CD14-positive monocyte (primary cell): ENCODE measurements around the gene CCDC92B. TPM values are rescaled to one million over a fixed set of nuclear protein-coding genes. Genes with fewer than 3 reads are reported as not detected.
A peak's percentile ranks its signal among the peaks of the same experiment; 100 is the strongest.

Source experiments
- DNase-seq, 3 donors: peaks; one replicate each; pipeline ENCODE4 v3.0.0-alpha.2; 2011 to 2022
- H2AFZ ChIP-seq: 2 replicates; pipeline ENCODE4 v1.6.0; 2012; ENCODE audit warnings: mild to moderate bottlenecking, low read depth, low read length, inconsistent platforms; ENCODE audit not compliant: insufficient read depth, poor library complexity, severe bottlenecking
- H3K27ac ChIP-seq, 2 donors: 1 replicate in 1 of 2; 2 replicates in 1 of 2; pipeline ENCODE4 v1.5.1; 2012 to 2013; ENCODE audit warnings: low read length in 2 of 2, control low read depth in 1 of 2, inconsistent platforms in 1 of 2, low read depth in 1 of 2, mild to moderate bottlenecking in 1 of 2
- H3K27me3 ChIP-seq, 2 donors: one replicate each; pipeline versions ENCODE4 v1.6.0 to v1.6.1; 2011 to 2013; ENCODE audit warnings: low read length in 2 of 2; ENCODE audit not compliant: control insufficient read depth in 2 of 2, insufficient read depth in 2 of 2
- H3K36me3 ChIP-seq, 2 donors: replicated peaks in 1 of 2; 1 replicate in 1 of 2; 2 replicates in 1 of 2; pipeline versions ENCODE4 v1.5.1 to v1.6.1; 2012 to 2013; ENCODE audit warnings: low read length in 2 of 2, control low read depth in 1 of 2, inconsistent platforms in 1 of 2, mild to moderate bottlenecking in 1 of 2; ENCODE audit not compliant: insufficient read depth in 2 of 2, control insufficient read depth in 1 of 2
- H3K4me1 ChIP-seq, 2 donors: 1 replicate in 1 of 2; 2 replicates in 1 of 2; pipeline versions ENCODE4 v1.5.1 to v1.6.1; 2012 to 2013; ENCODE audit warnings: low read length in 2 of 2, control low read depth in 1 of 2, inconsistent platforms in 1 of 2, mild to moderate bottlenecking in 1 of 2, moderate library complexity in 1 of 2; ENCODE audit not compliant: insufficient read depth in 2 of 2, control insufficient read depth in 1 of 2
- H3K4me2 ChIP-seq: replicated peaks from 2 replicates; pipeline ENCODE3; 2012; ENCODE audit warnings: low read length, moderate library complexity, mild to moderate bottlenecking; ENCODE audit not compliant: poor library complexity, severe bottlenecking; ENCODE audit errors: extremely low read depth
- H3K4me3 ChIP-seq, 3 experiments: fragments of 200-600 bp in 1 of 3; sonication (generic) in 1 of 3; replicated peaks in 1 of 3; 1 replicate in 2 of 3; 2 replicates in 1 of 3; pipeline ENCODE4 v1.5.1; 2011 to 2013; ENCODE audit warnings: low read length in 3 of 3, mild to moderate bottlenecking in 3 of 3, control low read depth in 2 of 3, low read depth in 2 of 3, inconsistent platforms in 1 of 3, moderate library complexity in 1 of 3
- H3K79me2 ChIP-seq: 2 replicates; pipeline ENCODE4 v1.6.0; 2012; ENCODE audit warnings: mild to moderate bottlenecking, control low read depth, inconsistent platforms, low read length, moderate library complexity; ENCODE audit not compliant: insufficient read depth
- H3K9ac ChIP-seq: 2 replicates; pipeline ENCODE4 v1.6.0; 2017; ENCODE audit warnings: low read length, mild to moderate bottlenecking; ENCODE audit not compliant: insufficient read depth, poor library complexity, severe bottlenecking
- H3K9me3 ChIP-seq, 2 donors: replicated peaks in 1 of 2; 1 replicate in 1 of 2; 2 replicates in 1 of 2; pipeline versions ENCODE4 v1.5.1 to v1.6.1; 2012 to 2013; ENCODE audit warnings: low read length in 2 of 2, control low read depth in 1 of 2; ENCODE audit not compliant: control insufficient read depth in 1 of 2, insufficient read depth in 1 of 2
- H4K20me1 ChIP-seq: 2 replicates; pipeline ENCODE4 v1.6.0; 2012; ENCODE audit warnings: mild to moderate bottlenecking, low read length, control low read depth, moderate library complexity; ENCODE audit not compliant: insufficient read depth
- H3K27ac Mint-ChIP-seq, 7 donors: one replicate each; pipeline ENCODE4 v1.8.0; 2020; ENCODE audit warnings: mild to moderate bottlenecking in 7 of 7, mixed read lengths in 7 of 7, moderate library complexity in 6 of 7, inconsistent platforms in 2 of 7
- H3K27me3 Mint-ChIP-seq, 3 donors: one replicate each; pipeline ENCODE4 v1.8.0; 2021 to 2022; ENCODE audit warnings: low read depth in 3 of 3, mild to moderate bottlenecking in 3 of 3, mixed read lengths in 3 of 3, moderate library complexity in 3 of 3, inconsistent platforms in 1 of 3
- H3K36me3 Mint-ChIP-seq, 2 donors: one replicate each; pipeline ENCODE4 v1.8.0; 2020; ENCODE audit warnings: mixed read lengths in 2 of 2, inconsistent platforms in 1 of 2, mild to moderate bottlenecking in 1 of 2
- H3K4me1 Mint-ChIP-seq: one replicate; pipeline ENCODE4 v1.8.0; 2020; ENCODE audit warnings: mild to moderate bottlenecking, mixed read lengths
- H3K4me3 Mint-ChIP-seq, 2 donors: one replicate each; pipeline ENCODE4 v1.8.0; 2020; ENCODE audit warnings: mild to moderate bottlenecking in 2 of 2, mixed read lengths in 2 of 2, moderate library complexity in 1 of 2
- H3K9me3 Mint-ChIP-seq, 7 donors: one replicate each; pipeline ENCODE4 v1.8.0; 2020 to 2022; ENCODE audit warnings: mixed read lengths in 7 of 7, mild to moderate bottlenecking in 6 of 7, moderate library complexity in 6 of 7, inconsistent platforms in 2 of 7
- WGBS: methylation state at CpG from one replicate; pipeline ENCODE4 v1.1.5; 2013; ENCODE audit warnings: missing lambda C conversion rate; ENCODE audit not compliant: insufficient coverage; 5-methylcytosine and 5-hydroxymethylcytosine counted together
- intact Hi-C, 2 donors: fragments of 100-400 bp; cut with micrococcal nuclease; formaldehyde crosslinking; loops; one replicate each; pipeline versions ENCODE4 v1.15.0 to v1.15.1; 2023
- polyA plus RNA-seq, 3 donors: library from polyadenylated mRNA; depleted of rRNA in 1 of 3; unstranded in 2 of 3; stranded (reverse) in 1 of 3; fragments of 300-500 nt in 2 of 3; fragments of >200 nt in 1 of 3; fragmentation: Illumina TruSeq in 2 of 3; gene quantifications; 1 replicate in 2 of 3; 2 replicates in 1 of 3; pipeline ENCODE4 v1.2.3, GENCODE V29; 2012 to 2021
- TF ChIP-seq, protein P1 (sequence below): fragments of 200-600 bp; IDR thresholded peaks from one replicate; pipeline ENCODE4 v1.8.0; 2022; ENCODE audit warnings: antibody characterized with exemption, mild to moderate bottlenecking

The CCDC92B gene
- polyA plus RNA-seq, 3 donors = not detected

DNA sequence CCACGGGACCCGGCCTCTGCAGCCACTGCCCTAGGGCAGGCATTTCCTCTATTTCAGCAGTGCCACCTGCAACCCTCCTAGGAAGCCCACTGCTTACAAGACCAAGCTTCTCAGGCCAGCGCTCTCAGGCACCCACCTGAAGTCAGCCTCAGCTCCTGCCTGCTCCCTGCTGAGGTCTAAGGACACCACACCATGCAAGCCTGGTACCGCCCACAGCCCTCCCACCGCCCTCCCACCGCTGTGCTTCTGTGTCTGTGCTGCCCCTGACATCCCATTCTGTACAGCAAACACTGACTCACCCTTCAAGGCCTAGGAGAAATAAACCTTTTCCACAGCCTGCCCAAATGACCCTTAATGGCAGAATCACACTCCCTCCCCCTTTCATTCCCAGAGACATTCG is 44.2 kb downstream of the CCDC92B start:
- Histone ChIP-seq H3K4me1 (peaks cover 14 to 17% of the 10 kb centered on the region in 2 donors), H4K20me1 (peaks cover 61% of the 10 kb centered on the region), H3K36me3 (peaks cover 41 to 42% of the 10 kb centered on the region in 2 donors), H3K79me2 (peaks cover 57% of the 10 kb centered on the region), H3K27ac (no peak overlapping the region), H3K9ac (no peak overlapping the region), H3K4me2 (no peak overlapping the region), H3K9me3 (no peaks in the 10 kb centered on the region), H3K4me3 (no peak overlapping the region), H3K27me3 (no peaks in the 10 kb centered on the region), H2AFZ (no peak overlapping the region)
- TF ChIP-seq, protein P1, sequence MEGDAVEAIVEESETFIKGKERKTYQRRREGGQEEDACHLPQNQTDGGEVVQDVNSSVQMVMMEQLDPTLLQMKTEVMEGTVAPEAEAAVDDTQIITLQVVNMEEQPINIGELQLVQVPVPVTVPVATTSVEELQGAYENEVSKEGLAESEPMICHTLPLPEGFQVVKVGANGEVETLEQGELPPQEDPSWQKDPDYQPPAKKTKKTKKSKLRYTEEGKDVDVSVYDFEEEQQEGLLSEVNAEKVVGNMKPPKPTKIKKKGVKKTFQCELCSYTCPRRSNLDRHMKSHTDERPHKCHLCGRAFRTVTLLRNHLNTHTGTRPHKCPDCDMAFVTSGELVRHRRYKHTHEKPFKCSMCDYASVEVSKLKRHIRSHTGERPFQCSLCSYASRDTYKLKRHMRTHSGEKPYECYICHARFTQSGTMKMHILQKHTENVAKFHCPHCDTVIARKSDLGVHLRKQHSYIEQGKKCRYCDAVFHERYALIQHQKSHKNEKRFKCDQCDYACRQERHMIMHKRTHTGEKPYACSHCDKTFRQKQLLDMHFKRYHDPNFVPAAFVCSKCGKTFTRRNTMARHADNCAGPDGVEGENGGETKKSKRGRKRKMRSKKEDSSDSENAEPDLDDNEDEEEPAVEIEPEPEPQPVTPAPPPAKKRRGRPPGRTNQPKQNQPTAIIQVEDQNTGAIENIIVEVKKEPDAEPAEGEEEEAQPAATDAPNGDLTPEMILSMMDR = no peak
- DNase-seq = no peak
- 87% methylated on average over 7 of the region's 7 CpGs for WGBS
- Mint-ChIP-seq H3K9me3 (no peaks in the 10 kb centered on the region), H3K4me1 (peaks cover 22% of the 10 kb centered on the region), H3K4me3 (no peak overlapping the region), H3K36me3 (peaks cover 34 to 43% of the 10 kb centered on the region in 2 donors), H3K27ac (peak overlapping the region in 2 of 7 donors; percentile 30 to 55), H3K27me3 (no peaks in the 10 kb centered on the region)
- intact Hi-C loops = no loop called here

DNA sequence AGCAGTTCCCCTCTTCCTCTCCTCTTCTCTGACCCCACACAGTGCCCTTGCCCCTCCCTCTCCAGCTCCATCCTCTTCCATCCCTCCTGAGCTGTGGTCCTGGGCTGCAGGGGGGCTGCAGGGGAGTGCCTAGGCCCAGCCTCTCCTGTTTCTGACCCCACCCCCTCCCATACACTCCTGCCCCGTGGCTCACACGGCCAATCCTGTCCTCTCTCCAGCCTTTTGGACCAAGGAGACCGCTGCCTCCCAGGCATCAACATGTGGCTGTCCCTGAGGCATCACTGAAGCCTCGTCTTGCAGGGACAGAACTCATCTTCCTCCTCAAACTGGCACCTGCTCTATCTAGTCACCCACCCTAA is 44.6 kb downstream of the CCDC92B start:
- peaks cover 18% of the 10 kb centered on the region for H3K4me1 Mint-ChIP-seq
- H2AFZ ChIP-seq = no peak overlapping the region
- no peaks in the 10 kb centered on the region for H3K9me3 ChIP-seq
- no peaks in the 10 kb centered on the region for H3K27me3 Mint-ChIP-seq
- H3K4me3 ChIP-seq = no peak overlapping the region
- H3K9ac ChIP-seq = no peak overlapping the region
- TF ChIP-seq, protein P1 = no peak
- H3K27me3 ChIP-seq = no peaks in the 10 kb centered on the region
- peaks cover 38 to 47% of the 10 kb centered on the region in 2 donors for H3K36me3 Mint-ChIP-seq
- H3K79me2 ChIP-seq = peaks cover 53% of the 10 kb centered on the region
- H3K4me3 Mint-ChIP-seq = no peak overlapping the region
- no peaks in the 10 kb centered on the region for H3K9me3 Mint-ChIP-seq
- no peak overlapping the region for H3K4me2 ChIP-seq
- WGBS = 91% methylated on average over 4 of the region's 4 CpGs
- H3K27ac Mint-ChIP-seq = peak overlapping the region in 4 of 7 donors; percentile 30 to 35 (median 34)
- peaks cover 10 to 13% of the 10 kb centered on the region in 2 donors for H3K4me1 ChIP-seq
- H3K36me3 ChIP-seq = peaks cover 44 to 46% of the 10 kb centered on the region in 2 donors
- no peak for DNase-seq
- peaks cover 57% of the 10 kb centered on the region for H4K20me1 ChIP-seq
- no peak overlapping the region for H3K27ac ChIP-seq
- intact Hi-C loops = no loop called here
